DMS153 (cell line): Measurements from ENCODE around the gene MCM5.

Source experiments
- DNase-seq: peaks from one replicate; lab custom pipeline; 2025; lab: John Stamatoyannopoulos, UW

MCM5 gene

GRCh38 chr22:35399678-35400500 lies at the start of gene MCM5:
TSS of gene MCM5 (plus strand) at chr22:35400140. CDS start at chr22:35400439, 299 bp downstream.
- DNase-seq = peak; percentile 97

- peak; percentile 81 for DNase-seq
Observed at GRCh38 chr22:35350539-35351503, 49.1 kb upstream of the MCM5 start.

GRCh38 chr22:35352214-35353111 lies 47.5 kb upstream of the MCM5 start:
- no peak for DNase-seq

- DNase-seq = no peak
Observed at GRCh38 chr22:35353318-35353717, 46.6 kb upstream of the MCM5 start.

GRCh38 chr22:35354068-35354467 lies 45.9 kb upstream of the MCM5 start:
- DNase-seq = no peak

GRCh38 chr22:35357883-35358621 lies 41.9 kb upstream of the MCM5 start:
- DNase-seq = no peak

GRCh38 chr22:35359380-35360065 lies 40.4 kb upstream of the MCM5 start:
- DNase-seq = no peak

- no peak for DNase-seq
Observed at GRCh38 chr22:35361001-35361558, 38.9 kb upstream of the MCM5 start.

- no peak for DNase-seq
Observed at GRCh38 chr22:35363566-35364086, 36.3 kb upstream of the MCM5 start.

GRCh38 chr22:35364230-35364629 lies 35.7 kb upstream of the MCM5 start:
- peak; percentile 75 for DNase-seq

GRCh38 chr22:35367331-35367886 lies 32.5 kb upstream of the MCM5 start:
- no peak for DNase-seq

- no peak for DNase-seq
Observed at GRCh38 chr22:35368386-35368785, 31.6 kb upstream of the MCM5 start.

GRCh38 chr22:35369996-35370395 lies 29.9 kb upstream of the MCM5 start:
- no peak for DNase-seq

- DNase-seq = no peak
Observed at GRCh38 chr22:35373781-35374180, 26.2 kb upstream of the MCM5 start.

- no peak for DNase-seq
Observed at GRCh38 chr22:35375031-35375430, 24.9 kb upstream of the MCM5 start.

- no peak for DNase-seq
Observed at GRCh38 chr22:35375526-35375925, 24.4 kb upstream of the MCM5 start.

- peak; percentile 85 for DNase-seq
Observed at GRCh38 chr22:35376728-35377472, 23.0 kb upstream of the MCM5 start.

- no peak for DNase-seq
Observed at GRCh38 chr22:35377735-35378134, 22.2 kb upstream of the MCM5 start.

- DNase-seq = no peak
Observed at GRCh38 chr22:35378621-35379020, 21.3 kb upstream of the MCM5 start.
